Naive B cell (primary cell): ENCODE measurements around the gene ESR1. TPM values are rescaled to one million over a fixed set of nuclear protein-coding genes. Genes with fewer than 3 reads are reported as not detected.

Experiments used
- ATAC-seq, 2 donors: fragments of 150-1000 bp; cut with Tn5 transposase; 2 replicates each; pipeline ENCODE4 v1.10.0; 2021; ENCODE audit warnings: low read depth in 2 of 2, mild to moderate bottlenecking in 2 of 2, moderate library complexity in 2 of 2
- DNase-seq: peaks from one replicate; pipeline ENCODE4 v3.0.0; 2022
- H3K27ac Mint-ChIP-seq, 6 donors: one replicate each; pipeline ENCODE4 v1.8.0; 2020 to 2022; ENCODE audit warnings: mild to moderate bottlenecking in 6 of 6, mixed read lengths in 6 of 6, moderate library complexity in 5 of 6, inconsistent platforms in 2 of 6
- H3K27me3 Mint-ChIP-seq, 3 donors: one replicate each; pipeline ENCODE4 v1.8.0; 2021 to 2022; ENCODE audit warnings: mixed read lengths in 3 of 3, mild to moderate bottlenecking in 1 of 3
- H3K36me3 Mint-ChIP-seq, 2 donors: one replicate each; pipeline ENCODE4 v1.8.0; 2020 to 2022; ENCODE audit warnings: mixed read lengths in 2 of 2, inconsistent platforms in 1 of 2, mild to moderate bottlenecking in 1 of 2
- H3K4me1 Mint-ChIP-seq, 3 donors: one replicate each; pipeline ENCODE4 v1.8.0; 2020 to 2022; ENCODE audit warnings: mixed read lengths in 3 of 3, inconsistent platforms in 1 of 3, mild to moderate bottlenecking in 1 of 3, moderate library complexity in 1 of 3
- H3K4me3 Mint-ChIP-seq, 8 donors: one replicate each; pipeline ENCODE4 v1.8.0; 2020 to 2022; ENCODE audit warnings: mild to moderate bottlenecking in 8 of 8, mixed read lengths in 8 of 8, moderate library complexity in 8 of 8, inconsistent platforms in 2 of 8
- H3K9me3 Mint-ChIP-seq, 7 donors: one replicate each; pipeline ENCODE4 v1.8.0; 2020 to 2022; ENCODE audit warnings: mixed read lengths in 7 of 7, mild to moderate bottlenecking in 5 of 7, inconsistent platforms in 2 of 7, moderate library complexity in 1 of 7
- polyA plus RNA-seq, 6 donors: library from polyadenylated mRNA; unstranded; fragments of 300-500 nt; fragmentation: Illumina TruSeq; gene quantifications; one replicate each; pipeline ENCODE4 v1.2.3, GENCODE V29; 2021; ENCODE audit warnings: low read depth in 6 of 6

Gene ESR1
- polyA plus RNA-seq, 6 donors from 2014 or later, result 0.06 to 0.26 (median 0.17) TPM; not detected in 2

DNA sequence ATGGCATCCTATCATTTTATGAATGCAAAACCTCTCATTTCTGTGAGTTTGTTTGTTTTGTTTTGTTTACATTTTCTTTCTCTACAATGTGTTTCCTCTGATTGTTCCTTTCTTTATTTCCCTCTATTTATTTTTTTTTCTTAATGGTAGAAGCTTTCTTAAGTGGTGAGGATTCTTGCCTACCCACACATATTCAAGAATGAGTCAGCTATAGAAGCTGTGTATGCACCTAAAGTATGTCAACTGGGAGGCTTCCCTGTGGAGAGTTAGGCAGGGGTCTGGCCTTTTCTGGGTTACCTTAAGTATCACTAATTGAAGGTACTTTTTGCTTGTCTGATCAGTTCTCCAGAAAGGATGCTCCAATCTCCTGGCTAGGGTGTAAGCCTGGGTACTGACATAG lies 354.0 kb downstream of the ESR1 start:
- Mint-ChIP-seq H3K27me3 (no peaks in the 10 kb centered on the region), H3K36me3 (peaks cover 19 to 26% of the 10 kb centered on the region in 2 donors), H3K27ac (peak overlapping the region; percentile 59 to 95 (median 81)), H3K4me3 (peak overlapping the region in 1 of 8 donors; percentile 30), H3K9me3 (no peaks in the 10 kb centered on the region), H3K4me1 (peaks cover 11 to 24% (median 21%) of the 10 kb centered on the region in 3 donors)
- DNase-seq, result no peak
- ATAC-seq, result no peak

GRCh38 chr6:152164957-152165356 lies 357.5 kb downstream of the ESR1 start:
- peaks cover 14 to 34% of the 10 kb centered on the region in 2 donors for H3K36me3 Mint-ChIP-seq
- no peaks in the 10 kb centered on the region for H3K27me3 Mint-ChIP-seq
- no peak overlapping the region for H3K4me3 Mint-ChIP-seq
- ATAC-seq (no peak), DNase-seq (no peak)
- no peaks in the 10 kb centered on the region for H3K9me3 Mint-ChIP-seq
- H3K4me1 Mint-ChIP-seq, result peaks cover 11 to 32% (median 21%) of the 10 kb centered on the region in 3 donors
- no peak overlapping the region for H3K27ac Mint-ChIP-seq

- Mint-ChIP-seq H3K27me3 (no peaks in the 10 kb centered on the region), H3K36me3 (peaks cover 28 to 42% of the 10 kb centered on the region in 2 donors), H3K27ac (peak overlapping the region in 1 of 6 donors; percentile 21), H3K4me3 (no peak overlapping the region), H3K9me3 (peaks cover 0 to 12% (median 6%) of the 10 kb centered on the region in 7 donors), H3K4me1 (peaks cover 2 to 25% (median 24%) of the 10 kb centered on the region in 3 donors)
- ATAC-seq (no peak), DNase-seq (no peak)
These were observed 359.0 kb downstream of the ESR1 start for GRCh38 chr6:152166497-152166896.

DNA sequence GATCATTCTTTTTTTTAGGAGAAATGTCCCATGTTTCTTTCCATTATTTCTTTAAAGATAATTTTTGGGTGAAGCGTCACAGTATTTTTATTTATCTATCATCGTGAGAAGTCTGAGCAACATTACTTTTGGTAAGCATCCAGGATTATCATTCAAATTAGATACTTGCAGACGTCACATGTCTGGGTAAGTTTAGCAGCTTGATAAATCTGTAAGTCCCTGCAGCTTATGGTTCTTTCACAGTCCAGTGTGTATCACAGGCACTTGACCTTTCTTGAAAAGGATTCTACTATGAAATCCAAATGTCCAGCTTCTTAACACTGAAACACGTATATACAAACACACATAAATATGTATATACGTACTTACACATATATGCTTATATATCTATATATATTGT lies 359.4 kb downstream of the ESR1 start:
- H3K4me1 Mint-ChIP-seq, result peaks cover 0 to 22% (median 21%) of the 10 kb centered on the region in 3 donors
- no peak overlapping the region for H3K4me3 Mint-ChIP-seq
- ATAC-seq (no peak), DNase-seq (no peak)
- peaks cover 0 to 12% (median 6%) of the 10 kb centered on the region in 7 donors for H3K9me3 Mint-ChIP-seq
- no peaks in the 10 kb centered on the region for H3K27me3 Mint-ChIP-seq
- peaks cover 31 to 44% of the 10 kb centered on the region in 2 donors for H3K36me3 Mint-ChIP-seq
- peak overlapping the region in 1 of 6 donors; percentile 21 for H3K27ac Mint-ChIP-seq

- peaks cover 31 to 42% of the 10 kb centered on the region in 2 donors for H3K36me3 Mint-ChIP-seq
- H3K27me3 Mint-ChIP-seq, result no peaks in the 10 kb centered on the region
- H3K27ac Mint-ChIP-seq, result peak overlapping the region in 4 of 6 donors; percentile 5 to 36 (median 31)
- DNase-seq (no peak), ATAC-seq (no peak)
- peaks cover 0 to 18% (median 16%) of the 10 kb centered on the region in 3 donors for H3K4me1 Mint-ChIP-seq
- peak overlapping the region in 1 of 8 donors; percentile 25 for H3K4me3 Mint-ChIP-seq
- H3K9me3 Mint-ChIP-seq, result peaks cover 0 to 12% (median 6%) of the 10 kb centered on the region in 7 donors
These were observed 360.4 kb downstream of the ESR1 start for GRCh38 chr6:152167641-152168603.

DNA sequence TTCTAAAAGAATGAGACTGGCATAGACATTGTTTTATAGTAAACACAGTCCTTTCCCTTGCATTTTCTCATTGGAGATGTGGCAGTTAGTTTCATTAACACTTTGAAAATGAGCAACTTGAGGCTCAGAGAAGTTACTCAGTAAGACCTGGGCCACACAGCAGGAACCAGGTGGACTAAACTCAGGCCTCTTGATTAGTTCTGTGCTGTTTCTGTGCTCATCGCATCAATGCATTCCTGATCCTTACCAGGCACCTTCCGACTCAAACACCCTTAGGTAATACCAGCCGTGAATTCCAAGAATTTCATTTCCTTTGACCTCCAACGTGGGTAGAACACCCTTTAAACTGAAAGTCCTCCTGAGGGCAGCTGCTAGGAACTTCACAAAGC lies 362.8 kb downstream of the ESR1 start:
- H3K36me3 Mint-ChIP-seq, result peaks cover 37 to 38% of the 10 kb centered on the region in 2 donors

GRCh38 chr6:152170702-152171667 lies 363.5 kb downstream of the ESR1 start:
- DNase-seq (no peak), ATAC-seq (peak in 1 of 2 donors; percentile 37)
- Mint-ChIP-seq H3K9me3 (peaks cover 0 to 12% (median 6%) of the 10 kb centered on the region in 7 donors), H3K36me3 (peaks cover 37 to 44% of the 10 kb centered on the region in 2 donors), H3K4me1 (peaks cover 5 to 16% (median 11%) of the 10 kb centered on the region in 3 donors), H3K27me3 (no peaks in the 10 kb centered on the region), H3K27ac (peak overlapping the region in 3 of 6 donors; percentile 22 to 88 (median 29)), H3K4me3 (no peak overlapping the region)

More for the DNA sequence above, 362.8 kb downstream of the ESR1 start:
- H3K4me1 Mint-ChIP-seq, result peaks cover 5 to 16% (median 14%) of the 10 kb centered on the region in 3 donors
- DNase-seq (no peak), ATAC-seq (no peak)
- peaks cover 0 to 12% (median 6%) of the 10 kb centered on the region in 7 donors for H3K9me3 Mint-ChIP-seq
- no peaks in the 10 kb centered on the region for H3K27me3 Mint-ChIP-seq
- no peak overlapping the region for H3K4me3 Mint-ChIP-seq
- peak overlapping the region in 3 of 6 donors; percentile 14 to 29 (median 22) for H3K27ac Mint-ChIP-seq

GRCh38 chr6:152173321-152173720 lies 365.8 kb downstream of the ESR1 start:
- H3K36me3 Mint-ChIP-seq, result peaks cover 32 to 48% of the 10 kb centered on the region in 2 donors
- no peak overlapping the region for H3K4me3 Mint-ChIP-seq
- DNase-seq (no peak), ATAC-seq (no peak)
- H3K9me3 Mint-ChIP-seq, result peaks cover 0 to 12% (median 6%) of the 10 kb centered on the region in 7 donors
- no peaks in the 10 kb centered on the region for H3K27me3 Mint-ChIP-seq
- H3K4me1 Mint-ChIP-seq, result peaks cover 4 to 13% (median 5%) of the 10 kb centered on the region in 3 donors
- H3K27ac Mint-ChIP-seq, result peak overlapping the region in 4 of 6 donors; percentile 52 to 60 (median 58)

DNA sequence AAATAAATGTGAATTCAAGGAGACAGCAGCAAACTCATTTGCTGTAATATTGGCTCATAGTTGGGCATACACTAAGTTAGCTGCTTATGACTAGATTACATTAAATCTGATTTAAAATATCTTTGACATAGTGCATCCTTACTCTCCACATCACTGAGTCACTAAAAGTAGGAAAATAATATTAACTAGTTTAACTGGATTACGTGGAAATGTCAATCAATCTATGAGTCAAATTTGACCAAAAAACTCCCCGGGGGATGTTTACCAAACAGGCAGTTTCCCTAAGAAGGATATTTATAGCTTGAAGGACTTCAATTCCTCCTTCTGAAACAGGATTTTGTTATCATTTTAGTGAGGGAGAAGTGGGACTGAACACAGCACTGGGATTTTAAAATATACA lies 366.5 kb downstream of the ESR1 start:
- H3K4me3 Mint-ChIP-seq, result no peak overlapping the region
- H3K9me3 Mint-ChIP-seq, result peaks cover 0 to 12% (median 6%) of the 10 kb centered on the region in 7 donors
- H3K27ac Mint-ChIP-seq, result peak overlapping the region in 3 of 6 donors; percentile 57 to 60 (median 58)
- no peak for DNase-seq
- peaks cover 3 to 13% (median 5%) of the 10 kb centered on the region in 3 donors for H3K4me1 Mint-ChIP-seq
- peaks cover 29 to 48% of the 10 kb centered on the region in 2 donors for H3K36me3 Mint-ChIP-seq
- ATAC-seq, result no peak
- H3K27me3 Mint-ChIP-seq, result no peaks in the 10 kb centered on the region

DNA sequence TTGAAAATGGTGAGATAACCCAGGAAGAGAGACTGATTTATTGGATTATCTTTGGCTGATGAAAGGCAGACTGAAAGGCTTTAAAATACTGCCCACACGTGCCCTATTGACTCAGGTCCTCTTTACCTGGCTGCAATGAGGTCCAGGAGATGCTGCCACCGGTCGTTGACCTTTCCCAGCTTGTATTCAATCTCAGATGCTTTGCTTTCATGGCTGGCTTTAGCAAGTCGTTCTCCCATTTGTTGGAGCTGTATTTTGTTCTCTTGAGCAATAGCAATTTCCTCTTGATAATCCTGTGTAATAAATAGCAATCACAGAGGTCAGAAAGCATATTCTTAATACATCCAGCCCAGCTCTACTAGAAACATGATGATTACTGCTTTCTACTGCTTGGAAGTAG lies 368.8 kb downstream of the ESR1 start:
- Mint-ChIP-seq H3K4me3 (no peak overlapping the region), H3K27me3 (no peaks in the 10 kb centered on the region), H3K27ac (peak overlapping the region in 2 of 6 donors; percentile 34 to 40), H3K4me1 (peaks cover 7 to 15% (median 15%) of the 10 kb centered on the region in 3 donors), H3K36me3 (peaks cover 30 to 49% of the 10 kb centered on the region in 2 donors), H3K9me3 (peaks cover 0 to 3% (median 1%) of the 10 kb centered on the region in 7 donors)
- ATAC-seq (no peak), DNase-seq (no peak)
